Gastroesophageal sphincter (tissue), 4 donors: ENCODE data around the gene SEMA4D. TPM values are rescaled to one million over a fixed set of nuclear protein-coding genes. Genes with fewer than 3 reads are reported as not detected.

ENCODE experiments used
- ATAC-seq: fragments of 150-250 bp; one replicate; pipeline ENCODE4 v1.9.1; 2016; ENCODE audit warnings: mild to moderate bottlenecking, moderate library complexity
- H3K27ac ChIP-seq, 4 donors: fragments of 200-600 bp; sonication (generic) in 3 of 4; 1 replicate in 3 of 4; 2 replicates in 1 of 4; pipeline ENCODE4 v1.5.1; 2016 to 2019
- H3K27me3 ChIP-seq: fragments of 200-600 bp; sonication (generic); one replicate; pipeline ENCODE4 v1.5.1; 2019
- H3K36me3 ChIP-seq, 2 donors: fragments of 200-600 bp; sonication (generic); one replicate each; pipeline ENCODE4 v1.5.1; 2019; ENCODE audit warnings: control low read depth in 1 of 2
- H3K4me1 ChIP-seq, 3 donors: fragments of 200-600 bp; sonication (generic); 1 replicate in 2 of 3; 2 replicates in 1 of 3; pipeline ENCODE4 v1.5.1; 2016 to 2019; ENCODE audit warnings: control low read depth in 2 of 3
- H3K4me3 ChIP-seq, 2 donors: fragments of 200-600 bp; sonication (generic); one replicate each; pipeline ENCODE4 v1.5.1; 2019; ENCODE audit warnings: mild to moderate bottlenecking in 1 of 2, moderate library complexity in 1 of 2
- H3K9me3 ChIP-seq, 3 donors: fragments of 200-600 bp; sonication (generic); one replicate each; pipeline ENCODE4 v1.5.1; 2017 to 2019; ENCODE audit warnings: control low read depth in 2 of 3
- EP300 ChIP-seq: sonication (generic); formaldehyde crosslinking; IDR thresholded peaks from one replicate; pipeline ENCODE4 v1.6.1; 2017; ENCODE audit warnings: antibody characterized with exemption, mild to moderate bottlenecking
- POLR2A ChIP-seq, 2 donors: fragments of 450-650 bp; IDR thresholded peaks; one replicate each; pipeline ENCODE4 v1.6.1; 2017; ENCODE audit warnings: antibody characterized with exemption in 2 of 2, mild to moderate bottlenecking in 2 of 2, moderate library complexity in 1 of 2
- POLR2AphosphoS5 ChIP-seq: sonication (generic); formaldehyde crosslinking; IDR thresholded peaks from one replicate; pipeline ENCODE4 v1.6.1; 2017; ENCODE audit warnings: antibody characterized with exemption
- WGBS, 2 donors: methylation state at CpG; one replicate each; pipeline ENCODE4 v1.1.5; 2018; ENCODE audit warnings: low coverage in 1 of 2; 5-methylcytosine and 5-hydroxymethylcytosine counted together
- total RNA-seq, 4 donors: library from RNA; depleted of rRNA; stranded (reverse); fragments of >200 nt; gene quantifications; one replicate each; pipeline ENCODE4 v1.1.0, GENCODE V29; 2016
- TF ChIP-seq, protein P1 (sequence below), 4 experiments: fragments of 200-600 bp in 2 of 4; fragments of 450-650 bp in 2 of 4; sonication (generic) in 1 of 4; IDR thresholded peaks; one replicate each; pipeline ENCODE4 v1.5.1; 2017 to 2019; ENCODE audit warnings: antibody characterized with exemption in 4 of 4, mild to moderate bottlenecking in 2 of 4, moderate library complexity in 2 of 4

SEMA4D gene
- total RNA-seq, 4 donors from 2014 or later = 4.4 to 12.0 (median 6.5) TPM

DNA sequence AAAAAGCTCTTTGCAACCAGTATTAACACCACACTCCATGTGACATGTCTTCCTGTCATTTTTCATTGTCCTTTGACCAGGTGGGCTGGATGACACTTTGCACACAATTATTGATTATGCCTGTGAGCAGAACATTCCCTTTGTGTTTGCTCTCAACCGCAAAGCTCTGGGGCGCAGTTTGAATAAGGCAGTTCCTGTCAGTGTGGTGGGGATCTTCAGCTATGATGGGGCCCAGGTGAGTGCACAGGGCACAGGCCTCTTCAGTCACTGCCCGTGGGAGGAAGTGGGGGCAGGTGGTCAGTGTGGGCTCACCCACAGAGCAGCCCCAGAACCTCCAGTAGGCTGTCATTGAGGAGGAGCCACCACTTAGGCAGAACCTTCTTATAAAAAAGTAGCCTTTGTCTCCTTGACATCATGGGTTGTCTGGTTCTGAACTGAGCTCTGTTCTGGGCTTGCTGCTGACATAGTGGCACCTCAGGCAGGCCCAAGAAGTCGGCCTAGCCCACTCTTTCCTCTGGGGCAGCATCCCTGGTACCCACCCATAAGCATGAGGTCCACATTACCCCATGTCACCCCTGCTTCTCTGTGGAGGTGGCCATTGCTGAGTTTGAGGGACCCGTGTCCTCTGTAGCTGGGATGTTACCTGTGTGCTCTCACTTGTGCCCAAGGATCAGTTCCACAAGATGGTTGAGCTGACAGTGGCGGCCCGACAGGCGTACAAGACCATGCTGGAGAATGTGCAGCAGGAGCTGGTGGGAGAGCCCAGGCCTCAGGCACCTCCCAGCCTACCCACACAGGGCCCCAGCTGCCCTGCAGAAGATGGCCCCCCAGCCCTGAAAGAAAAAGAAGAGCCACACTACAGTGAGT, 140.3 kb downstream of the SEMA4D start:
- TF ChIP-seq POLR2AphosphoS5 (no peak), POLR2A (IDR thresholded peaks at IDR 0.05) (no peak), EP300 (no peak)
- TF ChIP-seq, protein P1, sequence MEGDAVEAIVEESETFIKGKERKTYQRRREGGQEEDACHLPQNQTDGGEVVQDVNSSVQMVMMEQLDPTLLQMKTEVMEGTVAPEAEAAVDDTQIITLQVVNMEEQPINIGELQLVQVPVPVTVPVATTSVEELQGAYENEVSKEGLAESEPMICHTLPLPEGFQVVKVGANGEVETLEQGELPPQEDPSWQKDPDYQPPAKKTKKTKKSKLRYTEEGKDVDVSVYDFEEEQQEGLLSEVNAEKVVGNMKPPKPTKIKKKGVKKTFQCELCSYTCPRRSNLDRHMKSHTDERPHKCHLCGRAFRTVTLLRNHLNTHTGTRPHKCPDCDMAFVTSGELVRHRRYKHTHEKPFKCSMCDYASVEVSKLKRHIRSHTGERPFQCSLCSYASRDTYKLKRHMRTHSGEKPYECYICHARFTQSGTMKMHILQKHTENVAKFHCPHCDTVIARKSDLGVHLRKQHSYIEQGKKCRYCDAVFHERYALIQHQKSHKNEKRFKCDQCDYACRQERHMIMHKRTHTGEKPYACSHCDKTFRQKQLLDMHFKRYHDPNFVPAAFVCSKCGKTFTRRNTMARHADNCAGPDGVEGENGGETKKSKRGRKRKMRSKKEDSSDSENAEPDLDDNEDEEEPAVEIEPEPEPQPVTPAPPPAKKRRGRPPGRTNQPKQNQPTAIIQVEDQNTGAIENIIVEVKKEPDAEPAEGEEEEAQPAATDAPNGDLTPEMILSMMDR (IDR thresholded peaks at IDR 0.05) = no peak
- no peak overlapping the region for H3K27ac ChIP-seq
- no peaks in the 10 kb centered on the region for H3K9me3 ChIP-seq
- H3K4me1 ChIP-seq = peaks cover 0 to 31% (median 0%) of the 10 kb centered on the region in 3 donors
- no peak for ATAC-seq
- H3K27me3 ChIP-seq = no peaks in the 10 kb centered on the region
- H3K36me3 ChIP-seq = peaks cover 0 to 100% of the 10 kb centered on the region in 2 donors
- H3K4me3 ChIP-seq = no peak overlapping the region
- 80 to 100% methylated on average over 1 of the region's 8 CpGs for WGBS, 2 donors

DNA sequence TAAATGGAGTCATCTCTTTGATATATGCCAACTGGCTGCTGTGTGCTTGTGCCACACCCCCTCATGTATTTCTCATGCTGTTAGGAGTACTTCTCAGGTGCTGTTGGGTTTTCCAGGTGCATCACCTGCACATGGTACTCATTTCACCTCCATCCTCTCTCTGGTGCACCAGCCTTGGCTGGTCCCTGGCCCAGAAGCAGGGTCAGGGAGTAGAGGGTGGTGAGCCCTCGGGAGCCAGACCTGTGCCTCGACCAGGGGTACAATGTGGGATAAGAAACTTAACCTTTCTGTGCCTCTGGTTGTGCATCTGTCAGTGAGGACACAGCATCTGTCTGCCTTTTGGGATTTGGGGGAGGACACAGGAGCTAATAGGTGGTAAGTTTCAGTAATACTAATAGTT, 141.1 kb downstream of the SEMA4D start:
- TF ChIP-seq EP300 (no peak), POLR2A (IDR thresholded peaks at IDR 0.05) (no peak), POLR2AphosphoS5 (no peak)
- TF ChIP-seq, protein P1 (IDR thresholded peaks at IDR 0.05) = no peak
- Histone ChIP-seq H3K36me3 (peaks cover 0 to 100% of the 10 kb centered on the region in 2 donors), H3K27ac (no peak overlapping the region), H3K27me3 (no peaks in the 10 kb centered on the region), H3K9me3 (no peaks in the 10 kb centered on the region), H3K4me3 (no peak overlapping the region), H3K4me1 (peaks cover 0 to 37% (median 0%) of the 10 kb centered on the region in 3 donors)
- ATAC-seq = no peak
- no CpG with 5 or more reads among the region's 2 CpGs for WGBS, 2 donors

DNA sequence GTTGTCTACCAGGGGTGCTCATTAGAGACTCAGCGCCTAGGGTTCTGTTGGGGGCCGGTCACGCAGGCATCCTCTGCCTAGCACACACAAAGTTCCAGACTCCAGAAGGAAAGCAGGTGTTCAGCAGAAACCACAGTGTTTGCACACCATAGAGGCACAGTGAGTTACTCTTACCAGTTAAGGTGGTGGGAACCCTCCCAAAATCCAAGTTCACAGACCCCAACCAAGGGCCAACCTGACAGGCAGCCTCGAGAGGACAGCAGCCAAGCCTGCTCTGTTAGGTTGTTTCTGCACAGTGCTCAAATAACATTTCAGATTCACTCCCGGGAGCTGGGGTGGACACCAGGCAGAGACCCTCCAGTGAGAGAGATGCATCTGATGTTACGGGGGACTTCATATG, 143.4 kb downstream of the SEMA4D start:
- peaks cover 0 to 30% (median 0%) of the 10 kb centered on the region in 3 donors for H3K4me1 ChIP-seq
- TF ChIP-seq, protein P1 (IDR thresholded peaks at IDR 0.05) = no peak
- TF ChIP-seq EP300 (no peak), POLR2AphosphoS5 (no peak), POLR2A (IDR thresholded peaks at IDR 0.05) (no peak)
- H3K27ac ChIP-seq = no peak overlapping the region
- 97% methylated on average over 6 of the region's 6 CpGs; no CpG with 5 or more reads in 1 of the 2 donors for WGBS, 2 donors
- no peaks in the 10 kb centered on the region for H3K9me3 ChIP-seq
- H3K4me3 ChIP-seq = no peak overlapping the region
- ATAC-seq = no peak
- peaks cover 0 to 100% of the 10 kb centered on the region in 2 donors for H3K36me3 ChIP-seq
- H3K27me3 ChIP-seq = no peaks in the 10 kb centered on the region

DNA sequence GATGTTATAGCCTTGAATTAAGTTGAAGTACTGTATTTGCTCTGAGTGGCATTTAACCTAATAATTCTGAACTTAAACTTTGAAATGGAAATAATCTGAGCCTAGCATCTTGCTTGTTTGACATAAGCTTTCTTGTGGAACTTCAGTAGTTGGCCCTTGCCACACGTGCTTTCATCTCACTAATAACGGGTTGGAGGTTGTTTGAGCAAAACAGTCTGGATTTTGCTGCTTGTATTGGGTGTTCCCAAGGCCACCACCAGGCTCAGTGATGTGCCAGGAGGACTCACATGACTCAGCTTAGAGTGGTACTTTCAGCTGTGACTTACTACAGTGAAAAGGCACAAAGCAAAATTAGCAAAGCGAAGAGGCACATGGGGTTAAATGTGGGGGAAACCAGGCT, 143.9 kb downstream of the SEMA4D start:
- H3K4me1 ChIP-seq = peaks cover 0 to 28% (median 0%) of the 10 kb centered on the region in 3 donors

More for the DNA sequence above, 143.9 kb downstream of the SEMA4D start:
- H3K9me3 ChIP-seq = no peaks in the 10 kb centered on the region
- no peak overlapping the region for H3K4me3 ChIP-seq
- H3K27ac ChIP-seq = no peak overlapping the region
- TF ChIP-seq POLR2AphosphoS5 = no peak
- TF ChIP-seq POLR2A (IDR thresholded peaks at IDR 0.05) = no peak
- no peak for TF ChIP-seq EP300
- TF ChIP-seq, protein P1 (IDR thresholded peaks at IDR 0.05) = no peak
- H3K27me3 ChIP-seq = no peaks in the 10 kb centered on the region
- ATAC-seq = no peak
- WGBS, 2 donors = 62 to 83% methylated on average over 3 of the region's 3 CpGs
- H3K36me3 ChIP-seq = peaks cover 0 to 100% of the 10 kb centered on the region in 2 donors
